Stomach (tissue), 4 donors: Measurements from ENCODE around the gene TIMM23.

Experiments
- CTCF ChIP-seq, 7 experiments: fragments of 450-650 bp in 4 of 7; fragments of 200-600 bp in 3 of 7; sonication (generic) in 3 of 7; IDR thresholded peaks; one replicate each; pipeline ENCODE4 v1.5.1; 2016 to 2019; ENCODE audit warnings: antibody characterized with exemption in 7 of 7, control low read depth in 2 of 7, mild to moderate bottlenecking in 1 of 7
- EP300 ChIP-seq: sonication (generic); formaldehyde crosslinking; IDR thresholded peaks from one replicate; pipeline ENCODE4 v1.6.1; 2017; ENCODE audit warnings: antibody characterized with exemption
- POLR2A ChIP-seq, 4 donors: fragments of 450-650 bp; IDR thresholded peaks; one replicate each; pipeline ENCODE4 v1.6.1; 2016; ENCODE audit warnings: antibody characterized with exemption in 4 of 4, control low read depth in 2 of 4, mild to moderate bottlenecking in 1 of 4, moderate library complexity in 1 of 4
- POLR2AphosphoS5 ChIP-seq, 3 donors: sonication (generic); formaldehyde crosslinking; IDR thresholded peaks; one replicate each; pipeline ENCODE4 v1.6.1; 2016; ENCODE audit warnings: antibody characterized with exemption in 3 of 3

GRCh38 chr10:46026106-46026505, 53.8 kb downstream of the TIMM23 start:
- TF ChIP-seq CTCF (IDR thresholded peaks at IDR 0.05) (no peak), POLR2AphosphoS5 (IDR thresholded peaks at IDR 0.05) (no peak), POLR2A (IDR thresholded peaks at IDR 0.05) (no peak), EP300 (no peak)
